Activated naive CD8-positive, alpha-beta T cell treated with anti-CD3 and anti-CD28 coated beads, Interleukin-2, amount 50 U/mL, for 24 hours (primary cell): Measurements from ENCODE around the gene COMP.

Experiments
- ATAC-seq: fragments of 150-1000 bp; cut with Tn5 transposase; one replicate; pipeline ENCODE4 v1.10.0; 2021
- DNase-seq: peaks from one replicate; pipeline ENCODE4 v3.0.0; 2021
- H3K27ac Mint-ChIP-seq: one replicate; pipeline ENCODE4 v1.8.0; 2021; ENCODE audit warnings: mild to moderate bottlenecking, mixed read lengths
- H3K27me3 Mint-ChIP-seq: one replicate; pipeline ENCODE4 v1.8.0; 2021; ENCODE audit warnings: mixed read lengths
- H3K36me3 Mint-ChIP-seq: one replicate; pipeline ENCODE4 v1.8.0; 2021; ENCODE audit warnings: low read depth, mixed read lengths
- H3K4me1 Mint-ChIP-seq: one replicate; pipeline ENCODE4 v1.8.0; 2021; ENCODE audit warnings: mixed read lengths
- H3K4me3 Mint-ChIP-seq: one replicate; pipeline ENCODE4 v1.8.0; 2021; ENCODE audit warnings: mild to moderate bottlenecking, moderate library complexity, mixed read lengths
- H3K9me3 Mint-ChIP-seq: one replicate; pipeline ENCODE4 v1.8.0; 2021; ENCODE audit warnings: mixed read lengths

COMP gene

GRCh38 chr19:18795540-18795939, 4.4 kb upstream of the COMP start:
- ATAC-seq (peak; percentile 16), DNase-seq (no peak)
- Mint-ChIP-seq H3K36me3 (no peaks in the 10 kb centered on the region), H3K9me3 (no peaks in the 10 kb centered on the region), H3K27ac (no peak overlapping the region), H3K4me1 (peaks cover 2% of the 10 kb centered on the region), H3K4me3 (no peak overlapping the region), H3K27me3 (peaks cover 47% of the 10 kb centered on the region)

- Mint-ChIP-seq H3K27ac (no peak overlapping the region), H3K36me3 (no peaks in the 10 kb centered on the region), H3K9me3 (no peaks in the 10 kb centered on the region), H3K4me3 (no peak overlapping the region), H3K4me1 (peaks cover 8% of the 10 kb centered on the region), H3K27me3 (peaks cover 55% of the 10 kb centered on the region)
- no peak for ATAC-seq
- DNase-seq = no peak
Measured at GRCh38 chr19:18794692-18795091, 3.6 kb upstream of the COMP start.

GRCh38 chr19:18794029-18794313, 2.9 kb upstream of the COMP start:
- ATAC-seq = no peak
- Mint-ChIP-seq H3K36me3 (no peaks in the 10 kb centered on the region), H3K9me3 (no peaks in the 10 kb centered on the region), H3K4me1 (peaks cover 11% of the 10 kb centered on the region), H3K27ac (no peak overlapping the region), H3K27me3 (peaks cover 62% of the 10 kb centered on the region), H3K4me3 (no peak overlapping the region)
- no peak for DNase-seq

- Mint-ChIP-seq H3K27me3 (peaks cover 66% of the 10 kb centered on the region), H3K9me3 (no peaks in the 10 kb centered on the region), H3K4me3 (no peak overlapping the region), H3K4me1 (peaks cover 14% of the 10 kb centered on the region), H3K27ac (no peak overlapping the region), H3K36me3 (no peaks in the 10 kb centered on the region)
- DNase-seq (no peak), ATAC-seq (no peak)
Measured at GRCh38 chr19:18793144-18794028, 2.3 kb upstream of the COMP start.

- DNase-seq (no peak), ATAC-seq (no peak)
- Mint-ChIP-seq H3K9me3 (no peaks in the 10 kb centered on the region), H3K4me3 (no peak overlapping the region), H3K36me3 (no peaks in the 10 kb centered on the region), H3K27ac (no peak overlapping the region), H3K27me3 (peaks cover 73% of the 10 kb centered on the region), H3K4me1 (peaks cover 19% of the 10 kb centered on the region)
Measured at GRCh38 chr19:18792661-18793060, 1.6 kb upstream of the COMP start.

- peaks cover 2% of the 10 kb centered on the region for H3K36me3 Mint-ChIP-seq
- peaks cover 79% of the 10 kb centered on the region for H3K27me3 Mint-ChIP-seq
- H3K4me3 Mint-ChIP-seq = no peak overlapping the region
- ATAC-seq (no peak), DNase-seq (no peak)
- peaks cover 24% of the 10 kb centered on the region for H3K4me1 Mint-ChIP-seq
- H3K9me3 Mint-ChIP-seq = no peaks in the 10 kb centered on the region
- no peak overlapping the region for H3K27ac Mint-ChIP-seq
Measured at GRCh38 chr19:18791315-18791678, 192 bp upstream of the COMP start.

- Mint-ChIP-seq H3K4me3 (peak overlapping the region; percentile 59), H3K27ac (no peak overlapping the region)
Measured at GRCh38 chr19:18789883-18790565, 1.1 kb downstream of the COMP start.

GRCh38 chr19:18789422-18789869, 1.7 kb downstream of the COMP start:
- H3K9me3 Mint-ChIP-seq = no peaks in the 10 kb centered on the region
- peaks cover 2% of the 10 kb centered on the region for H3K36me3 Mint-ChIP-seq
- ATAC-seq = no peak
- H3K27ac Mint-ChIP-seq = no peak overlapping the region
- peak overlapping the region; percentile 67 for H3K4me3 Mint-ChIP-seq
- no peak for DNase-seq
- H3K27me3 Mint-ChIP-seq = peaks cover 80% of the 10 kb centered on the region
- H3K4me1 Mint-ChIP-seq = peaks cover 31% of the 10 kb centered on the region

More at GRCh38 chr19:18789883-18790565, 1.1 kb downstream of the COMP start:
- H3K36me3 Mint-ChIP-seq = peaks cover 2% of the 10 kb centered on the region
- H3K4me1 Mint-ChIP-seq = peaks cover 31% of the 10 kb centered on the region
- no peaks in the 10 kb centered on the region for H3K9me3 Mint-ChIP-seq
- DNase-seq (peak; percentile 31), ATAC-seq (no peak)
- H3K27me3 Mint-ChIP-seq = peaks cover 82% of the 10 kb centered on the region

GRCh38 chr19:18788529-18789421, 2.3 kb downstream of the COMP start:
- ATAC-seq (no peak), DNase-seq (no peak)
- Mint-ChIP-seq H3K4me3 (peak overlapping the region; percentile 67), H3K36me3 (peaks cover 2% of the 10 kb centered on the region), H3K4me1 (peaks cover 31% of the 10 kb centered on the region), H3K27ac (no peak overlapping the region), H3K9me3 (no peaks in the 10 kb centered on the region), H3K27me3 (peaks cover 79% of the 10 kb centered on the region)

GRCh38 chr19:18785179-18786124, 5.7 kb downstream of the COMP start:
- Mint-ChIP-seq H3K4me1 (peaks cover 31% of the 10 kb centered on the region), H3K36me3 (peaks cover 2% of the 10 kb centered on the region), H3K9me3 (no peaks in the 10 kb centered on the region), H3K27me3 (peaks cover 52% of the 10 kb centered on the region), H3K27ac (no peak overlapping the region), H3K4me3 (peak overlapping the region; percentile 29)
- DNase-seq (peak; percentile 83), ATAC-seq (peak; percentile 62)

- Mint-ChIP-seq H3K36me3 (peaks cover 2% of the 10 kb centered on the region), H3K4me3 (no peak overlapping the region), H3K27me3 (peaks cover 46% of the 10 kb centered on the region)
Measured at GRCh38 chr19:18784786-18785120, 6.4 kb downstream of the COMP start.

GRCh38 chr19:18783958-18784785, 6.9 kb downstream of the COMP start:
- Mint-ChIP-seq H3K36me3 (peaks cover 2% of the 10 kb centered on the region), H3K4me1 (peaks cover 22% of the 10 kb centered on the region), H3K4me3 (no peak overlapping the region), H3K9me3 (no peaks in the 10 kb centered on the region), H3K27ac (no peak overlapping the region), H3K27me3 (peaks cover 40% of the 10 kb centered on the region)
- ATAC-seq (no peak), DNase-seq (no peak)

More at GRCh38 chr19:18784786-18785120, 6.4 kb downstream of the COMP start:
- ATAC-seq = no peak
- H3K9me3 Mint-ChIP-seq = no peaks in the 10 kb centered on the region
- no peak overlapping the region for H3K27ac Mint-ChIP-seq
- H3K4me1 Mint-ChIP-seq = peaks cover 26% of the 10 kb centered on the region
- DNase-seq = no peak

- H3K27me3 Mint-ChIP-seq = peaks cover 28% of the 10 kb centered on the region
- ATAC-seq = no peak
- peaks cover 18% of the 10 kb centered on the region for H3K4me1 Mint-ChIP-seq
- no peak for DNase-seq
- no peak overlapping the region for H3K4me3 Mint-ChIP-seq
- H3K27ac Mint-ChIP-seq = no peak overlapping the region
- H3K9me3 Mint-ChIP-seq = no peaks in the 10 kb centered on the region
- peaks cover 2% of the 10 kb centered on the region for H3K36me3 Mint-ChIP-seq
Measured at GRCh38 chr19:18782559-18783225, 8.4 kb downstream of the COMP start.
